Stimulated activated CD4-positive, alpha-beta T cell treated with anti-CD3 and anti-CD28 coated beads, Interleukin-15, amount 100 ng/mL, for 48 hours (primary cell): ENCODE data around the gene ZNRD2.

Experiments used
- DNase-seq, 2 donors: peaks; one replicate each; pipeline ENCODE4 v3.0.0-alpha.2; 2020; ENCODE audit warnings: low read depth in 2 of 2

Gene ZNRD2

DNA sequence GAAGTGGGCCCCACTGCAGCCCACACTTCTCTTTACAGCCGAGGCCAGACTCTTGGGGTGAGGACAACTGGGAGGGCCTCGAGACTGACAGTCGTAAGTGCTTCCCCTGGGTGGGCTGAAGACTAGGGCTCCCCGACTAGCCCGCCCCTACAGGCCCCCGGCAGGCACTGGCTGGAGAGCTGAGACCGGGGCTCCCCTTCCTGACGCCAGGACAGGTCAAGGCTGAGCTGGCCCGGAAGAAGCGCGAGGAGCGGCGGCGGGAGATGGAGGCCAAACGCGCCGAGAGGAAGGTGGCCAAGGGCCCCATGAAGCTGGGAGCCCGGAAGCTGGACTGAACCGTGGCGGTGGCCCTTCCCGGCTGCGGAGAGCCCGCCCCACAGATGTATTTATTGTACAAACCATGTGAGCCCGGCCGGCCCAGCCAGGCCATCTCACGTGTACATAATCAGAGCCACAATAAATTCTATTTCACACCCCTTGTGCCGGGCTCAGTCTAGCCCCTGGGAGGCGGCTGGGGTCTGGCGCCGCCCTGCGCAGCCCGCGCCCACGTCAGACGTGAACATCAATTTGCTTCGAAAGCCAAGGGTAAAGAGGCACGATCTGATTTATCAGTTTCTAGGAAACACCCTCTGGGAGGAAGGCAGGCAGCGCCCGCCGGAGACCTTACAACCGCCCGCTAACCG lies 31.9 kb upstream of the ZNRD2 start:
- DNase-seq, result no peak

DNA sequence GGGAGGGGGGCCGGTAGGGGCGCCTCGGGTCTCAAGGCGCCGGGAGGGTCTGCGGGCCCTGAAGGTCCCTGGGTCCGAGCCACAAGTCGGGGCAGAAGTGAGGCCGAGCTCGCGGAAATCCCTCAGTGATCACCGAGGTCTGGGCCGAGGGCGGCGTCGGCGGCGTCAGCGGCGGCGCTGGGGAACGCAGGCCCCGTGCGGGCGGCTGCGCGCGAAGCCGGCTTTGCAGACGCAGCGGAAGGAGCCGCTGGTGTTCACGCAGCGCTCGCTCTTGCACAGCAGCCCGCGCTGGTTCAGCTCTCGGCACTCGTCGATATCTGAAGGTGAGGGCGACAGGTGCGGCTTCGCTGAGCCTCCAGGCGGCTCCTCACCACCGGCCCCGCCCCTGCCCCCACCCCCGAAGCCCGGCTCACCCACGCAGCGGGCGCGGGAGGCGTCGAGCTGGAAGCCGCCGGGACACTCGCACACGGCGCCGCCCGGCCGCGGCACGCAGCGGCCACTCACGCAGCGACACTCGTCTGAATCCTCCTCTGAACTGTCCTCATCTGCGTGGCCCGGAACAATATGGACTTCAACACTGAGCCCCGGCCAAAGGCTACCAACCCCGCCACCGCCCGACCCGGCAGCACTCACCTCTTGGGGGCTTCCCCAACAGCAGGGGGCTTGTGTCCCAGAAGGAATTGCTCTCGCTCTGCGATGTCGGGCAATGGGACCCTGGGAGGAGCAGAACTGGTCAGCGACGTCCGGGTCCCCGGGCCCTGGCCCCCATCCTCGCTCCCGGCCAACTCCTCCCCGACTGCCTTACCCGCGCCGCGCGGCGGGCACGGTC lies 31.1 kb upstream of the ZNRD2 start:
- no peak for DNase-seq

DNA sequence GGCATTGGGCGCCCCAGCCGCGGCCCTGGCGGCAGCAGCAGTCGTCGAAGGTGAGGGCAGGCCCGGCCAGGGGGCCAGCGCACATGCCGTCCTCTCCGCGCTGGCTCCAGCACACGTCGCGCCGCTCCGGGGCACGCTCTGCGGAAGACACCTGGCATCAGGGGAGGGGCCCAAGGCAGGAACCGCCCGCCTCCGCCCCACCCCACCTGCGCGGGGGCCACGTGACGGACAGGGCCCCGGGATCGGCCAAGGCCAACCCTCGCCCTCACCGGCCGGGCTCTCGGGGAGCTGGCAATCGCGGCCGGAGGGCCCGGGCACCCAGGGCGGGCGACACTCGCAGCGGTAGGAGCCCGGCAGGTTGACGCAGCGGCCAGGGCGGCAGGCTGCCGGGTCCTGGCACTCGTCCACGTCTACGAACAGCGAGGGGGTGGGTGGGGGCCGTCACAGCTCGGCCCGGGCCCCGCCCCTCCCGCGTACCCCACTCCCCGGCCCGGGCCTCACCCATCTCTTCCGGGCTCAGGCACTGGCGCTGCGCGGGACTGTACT lies 30.5 kb upstream of the ZNRD2 start:
- no peak for DNase-seq

DNA sequence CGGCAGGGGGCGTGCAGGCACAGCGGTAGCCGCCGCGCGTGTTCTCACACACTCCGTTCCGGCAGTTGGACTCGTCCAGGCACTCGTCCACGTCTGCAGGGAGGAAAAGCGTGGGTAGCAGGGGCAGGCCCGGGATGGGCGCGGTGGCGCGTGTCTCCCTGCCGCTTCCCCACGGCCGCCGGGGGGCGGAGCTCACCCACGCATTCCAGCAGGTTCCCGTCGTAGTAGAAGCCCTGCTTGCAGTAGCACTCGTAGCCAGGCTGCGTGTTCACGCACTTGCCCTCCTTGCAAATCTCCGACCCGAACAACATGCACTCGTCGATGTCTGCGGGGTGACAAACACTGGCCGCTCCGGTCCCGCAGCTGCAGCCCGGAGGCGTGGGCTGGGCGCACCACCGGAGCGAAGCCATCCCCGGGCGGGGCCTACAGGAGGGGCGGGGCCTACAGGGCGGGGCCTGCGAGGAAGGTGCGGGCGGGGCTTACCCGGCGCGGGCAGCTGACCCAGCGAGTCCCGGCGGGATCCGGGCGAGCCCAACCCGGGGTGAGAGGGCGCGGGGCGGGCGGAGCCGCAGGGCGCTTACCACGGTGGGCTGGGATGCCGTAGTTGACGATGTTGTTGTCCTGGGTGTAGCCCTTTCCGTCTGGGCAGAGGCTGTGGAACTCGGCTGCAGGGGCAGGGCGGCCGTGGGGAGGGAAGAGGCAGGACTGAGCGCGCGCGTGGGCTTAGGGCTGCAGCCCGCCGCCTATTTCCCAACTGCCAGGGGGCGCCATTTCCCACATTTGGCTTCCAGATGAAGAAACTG lies 29.8 kb upstream of the ZNRD2 start:
- DNase-seq, result peak; percentile 80 to 81

DNA sequence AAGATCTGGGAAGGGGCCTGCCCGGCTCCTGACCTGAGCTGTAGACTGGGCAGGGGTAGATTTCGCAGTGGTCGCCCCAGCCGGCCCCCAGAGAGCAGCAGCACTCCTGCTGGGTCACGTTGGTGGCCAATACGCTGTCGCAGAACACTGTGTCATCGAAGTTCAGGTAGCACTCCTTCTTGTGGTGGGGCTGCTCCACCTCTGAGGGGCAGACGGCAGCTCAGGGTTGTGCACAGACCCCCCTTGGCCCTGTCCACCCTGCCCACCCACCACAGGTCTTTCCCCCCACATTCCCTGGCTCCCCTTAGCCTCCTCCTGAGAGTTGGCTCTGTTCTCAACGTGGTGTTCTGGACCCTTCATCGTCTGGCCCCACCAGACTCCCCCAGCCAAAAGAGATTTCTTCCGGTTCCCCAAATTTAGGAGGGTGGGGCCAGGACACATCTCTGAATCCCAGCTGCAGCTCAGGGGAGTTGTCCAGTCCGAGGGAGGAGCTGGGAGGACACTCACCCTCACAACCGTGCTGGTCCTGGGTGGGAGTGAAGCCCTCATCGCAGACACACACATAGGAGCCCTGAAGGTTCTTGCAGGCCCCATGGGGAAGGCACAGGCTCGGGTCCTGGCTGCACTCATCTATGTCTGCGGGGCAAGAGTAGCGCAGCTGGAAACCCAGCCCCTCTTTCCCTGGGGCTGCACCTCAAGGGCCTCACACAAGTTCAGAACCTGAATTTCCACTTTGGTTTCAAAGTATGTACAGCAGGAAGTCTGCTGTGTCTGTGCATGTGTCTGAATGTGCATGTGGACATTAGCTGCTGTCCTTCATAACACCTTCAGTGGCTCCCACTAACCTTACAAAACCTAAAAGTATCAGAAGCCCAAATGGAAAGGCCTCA lies 28.9 kb upstream of the ZNRD2 start:
- no peak for DNase-seq

DNA sequence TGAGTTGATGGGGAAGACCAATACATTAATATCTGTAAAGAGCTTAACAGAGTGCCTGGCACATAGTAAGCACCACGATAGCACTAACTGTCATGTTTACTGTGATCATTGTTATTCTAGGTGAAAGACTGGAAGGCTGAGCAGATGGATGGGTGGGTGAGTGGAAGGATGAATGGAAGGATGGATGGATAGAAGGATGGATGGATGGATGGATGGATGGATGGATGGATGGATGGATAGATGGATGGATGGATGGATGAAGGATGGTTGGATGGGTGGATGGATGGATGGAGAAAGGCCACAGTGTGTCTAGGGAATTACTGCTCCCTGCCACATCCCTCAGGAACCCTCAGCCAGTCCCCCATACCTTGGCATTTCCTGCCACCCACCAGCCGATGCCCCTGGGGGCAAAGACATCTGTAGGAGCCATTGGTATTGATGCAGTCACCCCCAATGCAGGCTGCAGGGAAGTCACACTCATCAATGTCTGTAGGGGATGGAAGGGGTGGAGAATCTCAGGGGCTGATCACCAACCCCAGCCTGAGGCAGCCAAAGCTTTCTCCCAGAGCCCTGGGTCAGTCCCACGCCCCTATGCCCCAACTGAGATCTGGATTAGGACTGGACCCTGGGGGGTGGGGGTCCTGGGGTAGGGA lies 27.4 kb upstream of the ZNRD2 start:
- DNase-seq, result no peak

DNA sequence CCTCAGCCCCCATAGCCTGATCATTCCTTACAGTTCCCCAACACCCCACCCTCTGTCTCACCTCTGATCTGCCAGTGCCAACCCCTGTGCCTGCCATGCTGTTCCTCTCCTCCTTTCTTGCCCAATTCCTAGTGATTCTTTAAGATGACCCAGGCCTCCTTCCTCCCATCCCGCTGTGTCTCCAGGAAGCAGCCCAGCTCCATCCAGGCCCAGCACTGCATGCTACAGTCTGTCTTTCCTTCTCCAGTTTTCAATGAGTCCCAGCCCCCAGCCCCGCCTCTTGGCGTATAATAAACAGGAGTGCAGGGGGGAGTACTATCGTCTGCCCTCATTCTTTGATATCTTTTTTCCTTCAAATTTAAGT lies 24.4 kb upstream of the ZNRD2 start:
- no peak for DNase-seq

DNA sequence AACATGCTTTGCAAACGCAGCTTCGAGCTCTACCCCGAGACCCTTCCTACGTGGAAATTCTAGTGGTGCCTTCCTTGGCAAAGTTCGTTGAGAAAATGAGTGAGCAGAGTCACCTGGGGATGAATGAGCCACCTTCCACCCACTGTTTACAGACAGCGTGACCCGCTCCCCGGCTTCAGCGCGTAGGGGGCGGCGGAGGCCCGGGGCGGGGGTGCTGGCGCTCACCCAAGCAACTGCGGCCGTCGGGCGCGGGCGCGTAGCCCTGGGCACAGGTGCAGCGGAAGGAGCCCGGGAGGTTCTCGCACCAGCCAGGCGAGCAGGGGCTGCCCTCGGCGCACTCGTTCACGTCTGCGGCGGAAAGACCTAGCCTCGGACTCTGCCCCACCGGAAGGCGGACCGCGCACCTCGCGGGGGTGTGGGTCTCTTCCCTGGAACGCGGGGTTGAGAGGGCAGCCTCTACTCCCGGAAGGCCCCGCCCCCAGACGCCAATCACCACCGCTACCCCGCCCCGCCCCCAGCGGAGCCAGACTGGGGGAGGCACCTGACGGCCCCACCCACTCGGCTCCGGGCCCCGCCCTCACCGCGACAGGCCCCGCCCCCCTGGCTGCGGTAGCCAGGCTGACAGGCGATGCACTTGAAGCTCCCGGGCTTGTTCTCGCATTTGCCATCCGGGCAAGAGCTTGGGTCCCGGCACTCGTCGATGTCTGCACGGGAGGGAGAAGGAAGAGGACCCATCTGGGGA lies 23.9 kb upstream of the ZNRD2 start:
- DNase-seq, result peak; percentile 95 to 99

DNA sequence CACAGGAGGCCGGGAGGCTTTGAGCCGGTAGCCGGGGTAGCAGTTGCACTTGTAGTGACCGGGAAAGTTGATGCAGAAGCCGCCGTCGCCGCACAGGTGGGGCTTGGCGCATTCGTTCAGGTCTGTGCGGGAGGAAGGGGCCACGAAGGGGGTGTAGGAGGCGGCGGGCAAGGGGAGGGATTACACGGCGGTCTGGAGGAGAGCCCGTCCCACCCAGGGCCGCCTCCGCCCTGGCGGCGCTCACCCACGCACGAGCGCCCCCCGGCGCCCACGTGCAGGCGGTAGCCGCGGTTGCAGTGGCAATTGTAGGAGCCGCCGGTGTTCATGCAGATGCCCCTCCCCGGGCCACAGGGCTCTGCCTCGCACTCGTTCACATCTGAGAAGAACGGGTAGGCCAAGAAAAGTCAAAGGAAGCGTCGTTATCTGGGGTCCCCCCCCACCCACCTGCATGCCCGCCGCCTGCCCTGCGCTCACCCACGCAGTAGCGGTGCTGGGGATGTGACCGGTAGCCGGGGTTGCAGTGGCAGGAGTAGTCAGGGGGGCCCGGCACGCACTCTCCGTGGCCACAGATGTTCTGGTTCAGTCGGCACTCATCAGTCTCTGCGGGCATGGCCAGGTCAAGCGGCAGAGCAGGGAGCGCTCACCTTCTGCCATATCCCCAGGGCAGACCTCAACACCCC lies 22.7 kb upstream of the ZNRD2 start:
- no peak for DNase-seq

DNA sequence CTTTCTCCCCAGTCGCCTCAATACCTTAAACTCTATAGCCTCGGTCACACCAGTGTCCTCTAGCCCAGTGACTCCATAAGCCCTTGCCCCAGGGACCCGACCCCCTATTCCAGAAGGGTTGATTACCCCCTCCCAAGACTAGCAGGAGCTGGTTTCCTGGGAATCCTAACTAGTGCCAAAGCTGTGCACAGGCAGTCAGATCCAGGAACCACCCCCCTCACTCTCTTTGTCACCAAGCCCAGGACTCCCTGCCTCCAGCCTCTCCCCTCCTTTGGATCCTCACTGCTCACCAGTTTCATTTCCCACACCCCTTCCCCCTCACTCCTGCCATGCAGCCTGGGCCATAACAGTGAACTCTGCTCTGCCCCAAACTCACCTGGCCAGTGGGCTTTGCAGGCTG lies 21.9 kb upstream of the ZNRD2 start:
- DNase-seq, result no peak

DNA sequence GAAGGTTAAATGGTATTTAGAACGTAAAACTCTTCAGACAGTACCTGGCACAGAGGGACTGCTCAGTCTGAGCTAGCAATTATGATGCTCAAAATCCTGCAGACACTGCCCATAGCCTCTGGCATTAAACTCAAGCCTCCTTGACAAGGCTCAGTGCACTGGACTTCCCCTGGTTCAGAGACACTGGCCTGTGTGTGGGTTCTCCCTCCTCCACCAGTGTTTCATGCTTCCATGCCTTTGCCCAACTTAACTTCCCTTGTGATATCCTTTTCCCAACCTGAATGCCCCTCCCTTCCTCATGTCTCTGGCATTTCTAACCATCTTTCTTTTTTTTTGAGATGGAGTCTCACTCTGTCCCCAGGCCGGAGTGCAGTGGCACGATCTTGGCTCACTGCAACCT lies 21.2 kb upstream of the ZNRD2 start:
- no peak for DNase-seq

DNA sequence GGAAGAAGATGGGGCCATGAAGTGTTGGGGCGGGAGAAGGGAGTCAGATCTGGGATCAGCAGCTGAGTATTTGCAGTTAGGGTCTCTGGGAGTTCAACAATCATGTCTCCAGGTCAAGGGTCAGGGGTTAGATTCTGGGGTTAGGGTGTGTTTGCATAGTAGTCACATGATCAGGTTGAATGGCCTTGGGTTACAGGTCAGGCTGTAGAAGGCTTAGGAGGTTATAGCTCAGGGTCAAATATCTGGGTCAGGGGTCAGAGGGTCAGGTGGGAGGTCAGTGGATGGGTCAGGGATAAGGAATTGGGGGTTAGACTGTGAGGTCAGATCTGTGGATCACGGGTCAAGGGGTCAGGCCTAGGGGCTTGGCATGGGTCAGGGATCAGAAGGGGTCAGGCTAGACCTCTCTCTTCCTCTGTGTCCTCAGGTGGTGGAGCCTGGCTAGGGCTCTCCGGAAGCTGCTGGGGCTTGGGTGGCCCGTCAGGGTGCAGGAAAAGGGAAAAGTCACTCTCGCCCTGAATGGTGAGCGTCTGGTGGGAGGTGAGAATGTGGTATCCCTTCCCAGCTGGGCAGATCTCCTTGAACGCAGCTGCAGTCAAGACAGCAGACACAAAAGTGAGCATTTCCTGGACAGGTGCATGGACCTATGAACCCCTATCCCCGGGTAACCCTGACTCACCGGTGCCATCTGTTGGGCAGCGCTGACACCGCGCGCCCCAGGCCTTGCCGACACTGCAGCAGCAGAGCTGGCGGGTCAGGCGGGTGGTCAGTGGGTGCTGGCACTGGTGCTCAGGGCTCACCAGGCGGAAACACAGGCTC lies 18.5 kb upstream of the ZNRD2 start:
- DNase-seq, result peak in 1 of 2 donors; percentile 64

DNA sequence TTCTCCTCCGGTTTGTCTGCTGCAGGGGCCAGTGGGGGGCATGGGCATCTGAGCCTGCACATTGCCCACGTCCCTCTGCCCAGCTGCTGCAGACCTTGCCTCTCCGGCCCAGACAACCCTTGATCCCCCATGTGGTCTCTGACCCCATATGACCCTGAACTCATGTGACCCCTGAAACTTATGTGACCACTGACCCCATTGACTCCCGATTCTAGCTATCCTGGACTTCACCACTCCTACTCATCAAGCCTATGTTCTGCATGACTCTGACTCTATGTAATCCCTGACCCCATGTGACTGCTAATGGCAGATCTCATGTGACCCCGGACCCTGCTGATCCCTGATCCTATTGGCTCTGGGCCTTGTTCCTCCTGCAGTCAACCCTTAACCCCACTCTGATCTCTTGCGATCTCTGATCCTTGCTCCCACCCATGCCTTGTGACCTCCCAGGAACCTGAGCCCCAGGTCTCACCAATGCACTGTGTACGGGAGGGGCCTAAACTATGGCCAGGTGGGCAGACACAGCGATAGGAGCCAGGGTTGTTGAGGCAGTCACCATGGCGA lies 17.8 kb upstream of the ZNRD2 start:
- DNase-seq, result no peak

DNA sequence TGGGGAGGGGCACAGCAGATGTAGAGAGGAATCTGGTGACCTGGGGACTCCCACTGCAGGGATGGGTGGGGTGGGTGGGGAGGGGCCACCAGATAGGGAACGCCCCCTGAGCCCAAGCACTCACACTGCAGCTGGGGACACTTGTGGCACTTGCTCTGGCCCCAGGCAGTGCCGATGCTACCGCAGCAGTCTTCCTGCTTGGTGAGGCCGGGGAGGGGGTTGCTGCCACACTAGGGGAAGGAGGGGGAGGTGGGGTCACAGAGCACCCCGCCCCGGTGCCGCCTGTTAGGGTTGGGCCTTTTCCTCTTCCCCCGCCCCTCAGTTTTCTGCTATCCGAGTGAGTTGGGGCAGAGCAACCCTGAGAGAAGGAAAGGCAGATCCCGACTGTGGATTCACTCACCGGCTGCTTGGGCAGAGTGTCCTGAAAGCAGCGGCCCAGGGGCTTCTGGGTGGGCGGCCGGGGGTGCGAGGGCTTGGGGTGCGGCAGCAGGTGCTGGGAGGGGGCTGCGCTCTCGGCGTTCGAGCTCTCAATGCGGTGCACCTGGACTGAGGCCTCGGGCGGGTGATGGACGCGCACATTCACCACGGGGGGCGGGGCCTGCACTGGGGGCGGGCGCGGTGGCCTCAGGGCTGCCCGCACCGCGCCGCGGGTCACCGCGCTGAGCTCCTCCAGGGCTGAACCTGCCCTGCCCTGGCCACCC lies 16.8 kb upstream of the ZNRD2 start:
- DNase-seq, result peak in 1 of 2 donors; percentile 71

DNA sequence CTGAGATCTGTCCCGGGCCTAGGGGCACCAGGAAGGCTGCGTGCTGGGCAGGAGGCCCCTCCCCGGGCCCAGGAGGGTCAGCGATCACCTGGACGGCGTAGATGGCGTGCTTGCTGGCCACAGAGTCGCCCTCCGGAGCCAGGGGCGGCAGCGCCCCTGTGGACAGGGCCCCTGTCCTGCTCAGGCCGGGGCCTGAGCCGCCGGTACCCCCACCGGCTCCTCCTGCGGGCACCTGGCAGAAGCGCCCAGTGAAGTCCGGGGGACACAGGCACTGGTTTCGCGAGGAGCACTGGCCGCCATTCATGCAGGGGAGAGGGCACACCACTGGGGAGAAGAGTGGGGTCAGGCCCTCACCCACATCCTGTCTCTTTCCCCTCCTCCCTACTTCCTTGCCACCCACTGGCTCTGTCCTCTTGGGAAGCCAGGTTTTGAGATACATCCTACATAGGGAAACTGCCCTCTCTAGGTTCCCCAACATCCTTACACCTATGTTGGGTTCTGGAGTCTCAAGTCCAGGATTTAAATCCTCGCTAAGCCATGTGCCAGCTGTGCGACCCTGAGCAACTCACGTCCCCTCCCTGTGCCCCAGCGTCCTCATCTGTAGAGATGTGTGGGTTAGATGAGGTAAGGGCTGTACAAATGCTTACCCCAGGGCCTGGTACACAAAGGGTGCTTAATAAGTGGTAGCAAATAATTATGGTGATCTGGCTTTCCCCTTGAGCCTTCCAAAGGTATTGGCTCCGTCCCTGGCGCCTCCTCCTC lies 16.0 kb upstream of the ZNRD2 start:
- DNase-seq, result no peak

DNA sequence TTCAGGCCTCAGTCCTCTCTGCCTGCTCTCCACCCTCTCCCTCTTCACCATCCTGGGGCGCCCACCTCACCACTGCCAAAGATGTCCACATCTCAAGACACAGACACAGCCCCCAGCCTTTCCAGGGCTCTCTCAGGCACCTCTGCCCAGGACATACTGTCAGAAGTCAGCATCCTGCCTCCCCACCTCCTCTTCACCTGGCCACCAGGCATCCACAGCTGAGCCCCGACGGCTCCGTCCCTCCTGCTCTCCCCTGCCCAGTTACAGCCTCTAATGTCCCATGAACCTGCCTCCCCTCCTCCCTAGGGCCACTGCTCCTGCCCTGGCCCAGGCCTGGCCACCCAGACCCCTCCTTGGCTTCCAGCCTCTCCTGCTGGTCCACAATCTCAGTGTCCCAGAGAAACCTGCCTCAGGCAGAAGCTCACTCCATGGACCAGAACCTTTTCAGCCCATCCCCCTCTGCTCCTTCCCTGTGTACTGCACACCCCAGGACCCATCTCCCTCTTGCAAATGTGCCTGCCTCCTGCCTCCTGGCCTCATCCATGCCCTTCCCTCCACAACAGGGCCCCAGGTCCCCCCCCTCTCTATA lies 15.3 kb upstream of the ZNRD2 start:
- no peak for DNase-seq
